Measurements from ENCODE around the gene MBNL3. TPM values are rescaled to one million over a fixed set of nuclear protein-coding genes. Genes with fewer than 3 reads are reported as not detected.

The MBNL3 gene
- total RNA-seq, 2 donors from 2014 or later: 15.7 to 18.6 TPM

GRCh38 chrX:132404266-132404665 is 84.6 kb downstream of the MBNL3 start:
- DNase-seq: no peak
- Mint-ChIP-seq H3K27ac (no peak overlapping the region), H3K4me1 (ENCODE audit: low read depth) (no peaks in the 10 kb centered on the region), H3K27me3 (ENCODE audit: low read depth) (peaks cover 1% of the 10 kb centered on the region), H3K4me3 (no peak overlapping the region), H3K9me3 (no peaks in the 10 kb centered on the region), H3K36me3 (ENCODE audit: insufficient read depth in 2 of 2) (no peaks in the 10 kb centered on the region)
- no peak for ATAC-seq (replicated peaks in 1 of 2)

- Mint-ChIP-seq H3K4me3 (no peak overlapping the region), H3K9me3 (no peaks in the 10 kb centered on the region), H3K36me3 (ENCODE audit: insufficient read depth in 2 of 2) (peaks cover 0 to 2% of the 10 kb centered on the region in 2 donors), H3K27me3 (ENCODE audit: low read depth) (no peaks in the 10 kb centered on the region), H3K27ac (no peak overlapping the region), H3K4me1 (ENCODE audit: low read depth) (no peaks in the 10 kb centered on the region)
- no peak for DNase-seq
- no peak for ATAC-seq (replicated peaks in 1 of 2)
These were observed 86.9 kb downstream of the MBNL3 start for GRCh38 chrX:132401935-132402334.

- ATAC-seq (replicated peaks in 1 of 2): no peak
- Mint-ChIP-seq H3K4me3 (no peak overlapping the region), H3K36me3 (ENCODE audit: insufficient read depth in 2 of 2) (peaks cover 0 to 2% of the 10 kb centered on the region in 2 donors), H3K9me3 (no peaks in the 10 kb centered on the region), H3K27ac (no peak overlapping the region), H3K27me3 (ENCODE audit: low read depth) (no peaks in the 10 kb centered on the region), H3K4me1 (ENCODE audit: low read depth) (no peaks in the 10 kb centered on the region)
- no peak for DNase-seq
These were observed 88.1 kb downstream of the MBNL3 start for GRCh38 chrX:132400706-132401105.

GRCh38 chrX:132395645-132396044 is 93.2 kb downstream of the MBNL3 start:
- Mint-ChIP-seq H3K9me3 (no peaks in the 10 kb centered on the region), H3K4me3 (no peak overlapping the region), H3K27me3 (ENCODE audit: low read depth) (peaks cover 6% of the 10 kb centered on the region), H3K4me1 (ENCODE audit: low read depth) (no peaks in the 10 kb centered on the region), H3K27ac (no peak overlapping the region), H3K36me3 (ENCODE audit: insufficient read depth in 2 of 2) (peaks cover 0 to 2% of the 10 kb centered on the region in 2 donors)
- no peak for DNase-seq
- ATAC-seq (replicated peaks in 1 of 2): no peak

GRCh38 chrX:132395026-132395425 is 93.8 kb downstream of the MBNL3 start:
- H3K4me3 Mint-ChIP-seq: no peak overlapping the region
- no peak overlapping the region for H3K27ac Mint-ChIP-seq
- no peaks in the 10 kb centered on the region for H3K4me1 Mint-ChIP-seq (ENCODE audit: low read depth)

GRCh38 chrX:132394591-132394990 is 94.2 kb downstream of the MBNL3 start:
- Mint-ChIP-seq H3K4me3 (no peak overlapping the region), H3K36me3 (ENCODE audit: insufficient read depth in 2 of 2) (peaks cover 0 to 2% of the 10 kb centered on the region in 2 donors), H3K4me1 (ENCODE audit: low read depth) (no peaks in the 10 kb centered on the region), H3K27me3 (ENCODE audit: low read depth) (peaks cover 6% of the 10 kb centered on the region), H3K27ac (no peak overlapping the region), H3K9me3 (no peaks in the 10 kb centered on the region)
- no peak for DNase-seq
- no peak for ATAC-seq (replicated peaks in 1 of 2)

More at GRCh38 chrX:132395026-132395425, 93.8 kb downstream of the MBNL3 start:
- DNase-seq: no peak
- H3K9me3 Mint-ChIP-seq: no peaks in the 10 kb centered on the region
- peaks cover 6% of the 10 kb centered on the region for H3K27me3 Mint-ChIP-seq (ENCODE audit: low read depth)
- H3K36me3 Mint-ChIP-seq (ENCODE audit: insufficient read depth in 2 of 2): peaks cover 0 to 2% of the 10 kb centered on the region in 2 donors
- ATAC-seq (replicated peaks in 1 of 2): no peak

GRCh38 chrX:132393992-132394391 is 94.8 kb downstream of the MBNL3 start:
- H3K27ac Mint-ChIP-seq: no peak overlapping the region
- no peak for DNase-seq
- H3K27me3 Mint-ChIP-seq (ENCODE audit: low read depth): peaks cover 6% of the 10 kb centered on the region
- H3K9me3 Mint-ChIP-seq: no peaks in the 10 kb centered on the region
- no peak for ATAC-seq (replicated peaks in 1 of 2)
- no peak overlapping the region for H3K4me3 Mint-ChIP-seq
- peaks cover 0 to 2% of the 10 kb centered on the region in 2 donors for H3K36me3 Mint-ChIP-seq (ENCODE audit: insufficient read depth in 2 of 2)
- no peaks in the 10 kb centered on the region for H3K4me1 Mint-ChIP-seq (ENCODE audit: low read depth)

- no peak overlapping the region for H3K4me3 Mint-ChIP-seq
- ATAC-seq (replicated peaks in 1 of 2) (no peak), DNase-seq (no peak)
- H3K4me1 Mint-ChIP-seq (ENCODE audit: low read depth): no peaks in the 10 kb centered on the region
- no peak overlapping the region for H3K27ac Mint-ChIP-seq
- no peaks in the 10 kb centered on the region for H3K9me3 Mint-ChIP-seq
- H3K27me3 Mint-ChIP-seq (ENCODE audit: low read depth): peaks cover 6% of the 10 kb centered on the region
- H3K36me3 Mint-ChIP-seq (ENCODE audit: insufficient read depth in 2 of 2): peaks cover 0 to 2% of the 10 kb centered on the region in 2 donors
These were observed 95.4 kb downstream of the MBNL3 start for GRCh38 chrX:132393485-132393884.

- Mint-ChIP-seq H3K27ac (no peak overlapping the region), H3K4me1 (ENCODE audit: low read depth) (no peaks in the 10 kb centered on the region), H3K9me3 (no peaks in the 10 kb centered on the region), H3K27me3 (ENCODE audit: low read depth) (peaks cover 6% of the 10 kb centered on the region), H3K4me3 (no peak overlapping the region), H3K36me3 (ENCODE audit: insufficient read depth in 2 of 2) (no peaks in the 10 kb centered on the region)
- no peak for DNase-seq
- ATAC-seq (replicated peaks in 1 of 2): no peak
These were observed 95.8 kb downstream of the MBNL3 start for GRCh38 chrX:132393085-132393484.

GRCh38 chrX:132390792-132391191 is 98.0 kb downstream of the MBNL3 start:
- no peak overlapping the region for H3K4me3 Mint-ChIP-seq
- H3K4me1 Mint-ChIP-seq (ENCODE audit: low read depth): no peaks in the 10 kb centered on the region
- no peaks in the 10 kb centered on the region for H3K9me3 Mint-ChIP-seq
- H3K36me3 Mint-ChIP-seq (ENCODE audit: insufficient read depth in 2 of 2): no peaks in the 10 kb centered on the region
- H3K27me3 Mint-ChIP-seq (ENCODE audit: low read depth): peaks cover 12% of the 10 kb centered on the region
- DNase-seq (no peak), ATAC-seq (replicated peaks in 1 of 2) (no peak)
- H3K27ac Mint-ChIP-seq: no peak overlapping the region

- ATAC-seq (replicated peaks in 1 of 2) (no peak), DNase-seq (no peak)
- no peaks in the 10 kb centered on the region for H3K4me1 Mint-ChIP-seq (ENCODE audit: low read depth)
- H3K9me3 Mint-ChIP-seq: no peaks in the 10 kb centered on the region
- no peak overlapping the region for H3K4me3 Mint-ChIP-seq
- no peak overlapping the region for H3K27ac Mint-ChIP-seq
- no peaks in the 10 kb centered on the region for H3K36me3 Mint-ChIP-seq (ENCODE audit: insufficient read depth in 2 of 2)
- H3K27me3 Mint-ChIP-seq (ENCODE audit: low read depth): peaks cover 12% of the 10 kb centered on the region
These were observed 99.4 kb downstream of the MBNL3 start for GRCh38 chrX:132389480-132389879.

GRCh38 chrX:132388371-132388770 is 100.5 kb downstream of the MBNL3 start:
- H3K36me3 Mint-ChIP-seq (ENCODE audit: insufficient read depth in 2 of 2): no peaks in the 10 kb centered on the region
- H3K4me3 Mint-ChIP-seq: no peak overlapping the region
- no peak for DNase-seq
- peaks cover 6% of the 10 kb centered on the region for H3K27me3 Mint-ChIP-seq (ENCODE audit: low read depth)
- ATAC-seq (replicated peaks in 1 of 2): no peak
- H3K27ac Mint-ChIP-seq: no peak overlapping the region
- H3K9me3 Mint-ChIP-seq: no peaks in the 10 kb centered on the region
- no peaks in the 10 kb centered on the region for H3K4me1 Mint-ChIP-seq (ENCODE audit: low read depth)

GRCh38 chrX:132384301-132384700 is 104.5 kb downstream of the MBNL3 start:
- ATAC-seq (replicated peaks in 1 of 2) (no peak), DNase-seq (no peak)
- peaks cover 0 to 2% of the 10 kb centered on the region in 2 donors for H3K36me3 Mint-ChIP-seq (ENCODE audit: insufficient read depth in 2 of 2)
- no peaks in the 10 kb centered on the region for H3K9me3 Mint-ChIP-seq
- peaks cover 4% of the 10 kb centered on the region for H3K4me1 Mint-ChIP-seq (ENCODE audit: low read depth)
- no peak overlapping the region for H3K27ac Mint-ChIP-seq
- no peak overlapping the region for H3K4me3 Mint-ChIP-seq
- H3K27me3 Mint-ChIP-seq (ENCODE audit: low read depth): peaks cover 31% of the 10 kb centered on the region

GRCh38 chrX:132382068-132382467 is 106.8 kb downstream of the MBNL3 start:
- H3K9me3 Mint-ChIP-seq: no peaks in the 10 kb centered on the region
- H3K4me3 Mint-ChIP-seq: no peak overlapping the region
- DNase-seq (no peak), ATAC-seq (replicated peaks in 1 of 2) (no peak)
- H3K4me1 Mint-ChIP-seq (ENCODE audit: low read depth): peaks cover 4% of the 10 kb centered on the region
- peaks cover 0 to 2% of the 10 kb centered on the region in 2 donors for H3K36me3 Mint-ChIP-seq (ENCODE audit: insufficient read depth in 2 of 2)
- no peak overlapping the region for H3K27ac Mint-ChIP-seq
- peaks cover 32% of the 10 kb centered on the region for H3K27me3 Mint-ChIP-seq (ENCODE audit: low read depth)

Data from activated T-cell treated with anti-CD3 and anti-CD28 coated beads, Interleukin-2, amount 50 U/mL, for 72 hours (primary cell).